K562 (cell line): Measurements from ENCODE around the gene LAMA4. TPM values are rescaled to one million over a fixed set of nuclear protein-coding genes. Genes with fewer than 3 reads are reported as not detected.

Experiments
- ATAC-seq: fragments of 200-7000 bp; cut with Tn5 transposase; 3 replicates; pipeline ENCODE4 v1.9.1; 2020; ENCODE audit warnings: moderate library complexity
- BruUV-seq: library from RNA; stranded (reverse); fragments of 400-500 nt; replicated peaks from 2 replicates; lab custom pipeline; 2021; lab: Mats Ljungman, UMichigan
- CTCF ChIA-PET: fragments of 300-600 bp; formaldehyde crosslinking; extraction: SDS; loops from one replicate; lab custom pipeline; 2021; ENCODE audit warnings: low intra/inter-chr PET ratio; lab: Yijun Ruan, JAX
- POLR2A ChIA-PET: fragments of 300-600, 350-650 bp; sonication (Branson Sonifier 250); formaldehyde crosslinking; extraction: SDS; loops from one replicate; lab custom pipeline; 2021; ENCODE audit warnings: antibody characterized with exemption, inconsistent platforms; lab: Yijun Ruan, JAX
- DNase-seq, 4 experiments: peaks; one replicate each; pipeline versions ENCODE4 v3.0.0 to v3.0.0-alpha.2; 2011 to 2018; ENCODE audit warnings: low spot score in 3 of 4, mixed read lengths in 3 of 4; ENCODE audit errors: extremely low read depth in 1 of 4
- FAIRE-seq: peaks from 2 replicates; lab custom pipeline; 2011; peaks lifted over from hg19 to GRCh38; lab: Jason Lieb, UNC
- H2AFZ ChIP-seq: 2 replicates; pipeline ENCODE4 v1.6.0; 2011; ENCODE audit warnings: low read depth, low read length, control low read depth, inconsistent platforms
- H3K27ac ChIP-seq: fragments of 200-600 bp; 3 replicates; pipeline ENCODE4 v1.8.0; 2011; ENCODE audit warnings: low read depth, mild to moderate bottlenecking, control low read depth, inconsistent platforms, low read length, moderate library complexity, mixed read lengths; ENCODE audit errors: extremely low read depth
- H3K27me3 ChIP-seq, 2 experiments: fragments of 300-600 bp in 1 of 2; 2 replicates in 1 of 2; 3 replicates in 1 of 2; pipeline versions ENCODE4 v1.6.0 to v1.8.0; 2011; ENCODE audit warnings: inconsistent platforms in 2 of 2, low read length in 2 of 2, mild to moderate bottlenecking in 1 of 2, mixed read lengths in 1 of 2, moderate library complexity in 1 of 2; ENCODE audit not compliant: control insufficient read depth in 2 of 2, insufficient read depth in 2 of 2
- H3K36me3 ChIP-seq: fragments of 300-600 bp; 3 replicates; pipeline ENCODE4 v1.8.0; 2011; ENCODE audit warnings: mild to moderate bottlenecking, low read length, inconsistent platforms; ENCODE audit not compliant: control insufficient read depth, insufficient read depth
- H3K4me1 ChIP-seq, 2 experiments: fragments of 200-600 bp in 1 of 2; replicated peaks in 1 of 2; 2 replicates in 1 of 2; 3 replicates in 1 of 2; pipeline versions ENCODE4 v1.5.1 to v1.8.0; 2011; ENCODE audit warnings: inconsistent platforms in 2 of 2, low read length in 2 of 2, mild to moderate bottlenecking in 1 of 2, mixed read lengths in 1 of 2, moderate library complexity in 1 of 2; ENCODE audit not compliant: control insufficient read depth in 2 of 2, insufficient read depth in 2 of 2
- H3K4me2 ChIP-seq: 2 replicates; pipeline ENCODE4 v1.6.1; 2011; ENCODE audit warnings: low read length, control low read depth, inconsistent platforms, mixed read lengths; ENCODE audit not compliant: insufficient read depth
- H3K4me3 ChIP-seq: fragments of 200-600 bp; sonication (generic), shearing (Covaris generic); 2 replicates; pipeline ENCODE4 v1.5.1; 2016; ENCODE audit warnings: control low read depth, inconsistent platforms
- H3K79me2 ChIP-seq: fragments of 200-600 bp; 3 replicates; pipeline ENCODE4 v1.8.0; 2011; ENCODE audit warnings: low read length, inconsistent platforms; ENCODE audit not compliant: control insufficient read depth, insufficient read depth
- H3K9ac ChIP-seq, 2 experiments: 2 replicates each; pipeline versions ENCODE4 v1.6.0 to v1.6.1; 2011; ENCODE audit warnings: low read depth in 2 of 2, low read length in 2 of 2, control low read depth in 1 of 2, inconsistent platforms in 1 of 2, mild to moderate bottlenecking in 1 of 2, mixed read lengths in 1 of 2; ENCODE audit not compliant: insufficient read depth in 1 of 2
- H3K9me1 ChIP-seq: one replicate; pipeline ENCODE4 v1.6.0; 2011; ENCODE audit warnings: inconsistent platforms, mild to moderate bottlenecking, low read length, moderate library complexity; ENCODE audit not compliant: control insufficient read depth, insufficient read depth
- H3K9me3 ChIP-seq: replicated peaks from 2 replicates; pipeline ENCODE4 v1.5.1; 2011; ENCODE audit warnings: low read depth, low read length, inconsistent platforms; ENCODE audit not compliant: control insufficient read depth, insufficient read depth
- H4K20me1 ChIP-seq: replicated peaks from 2 replicates; pipeline ENCODE4 v1.6.1; 2011; ENCODE audit warnings: low read length, inconsistent platforms, mixed read lengths; ENCODE audit not compliant: control insufficient read depth, insufficient read depth
- JUND ChIP-seq, 2 experiments: IDR thresholded peaks; 2 replicates in 1 of 2; 3 replicates in 1 of 2; pipeline ENCODE4 v1.6.1; 2011; ENCODE audit warnings: borderline replicate concordance in 2 of 2, low read depth in 2 of 2, low read length in 2 of 2, improper control_type of control experiment in 1 of 2, missing biosample characterization in 1 of 2, missing genetic modification characterization in 1 of 2, missing genetic modification reagents in 1 of 2
- NFXL1 ChIP-seq: fragments of 450-650 bp; formaldehyde crosslinking; IDR thresholded peaks from 2 replicates; pipeline ENCODE4 v1.4.0; 2021; ENCODE audit warnings: mild to moderate bottlenecking
- POLR2AphosphoS2 ChIP-seq: IDR thresholded peaks from 2 replicates; pipeline ENCODE4 v1.6.1; 2012; ENCODE audit warnings: low read length, improper control_type of control experiment
- POLR2AphosphoS5 ChIP-seq: IDR thresholded peaks from 2 replicates; pipeline ENCODE4 v1.6.1; 2011; ENCODE audit warnings: mild to moderate bottlenecking, low read depth, low read length, moderate library complexity; ENCODE audit not compliant: control insufficient read depth, insufficient read depth
- RCOR1 ChIP-seq, 2 experiments: IDR thresholded peaks; 2 replicates each; pipeline ENCODE4 v1.6.1; 2012; ENCODE audit warnings: low read depth in 2 of 2, low read length in 2 of 2, borderline replicate concordance in 1 of 2, improper control_type of control experiment in 1 of 2
- ZNF212 ChIP-seq: fragments of 450-650 bp; formaldehyde crosslinking; IDR thresholded peaks from 2 replicates; pipeline ENCODE4 v1.4.0; 2020; ENCODE audit warnings: mild to moderate bottlenecking
- ZNF282 ChIP-seq: sonication (generic); formaldehyde crosslinking; IDR thresholded peaks from 2 replicates; pipeline ENCODE4 v1.8.1; 2023; ENCODE audit warnings: missing genetic modification reagents
- ZNF551 ChIP-seq: fragments of 250-450 bp; sonication (Bioruptor Pico); IDR thresholded peaks from 2 replicates; pipeline ENCODE4 v1.5.0; 2021; ENCODE audit warnings: mild to moderate bottlenecking, moderate library complexity
- ZNF561 ChIP-seq: fragments of 450-650 bp; formaldehyde crosslinking; conservative IDR thresholded peaks from 2 replicates; pipeline ENCODE4 v1.4.0; 2020; ENCODE audit warnings: mild to moderate bottlenecking, moderate library complexity
- ZNF75A ChIP-seq: fragments of 450-650 bp; formaldehyde crosslinking; IDR thresholded peaks from 2 replicates; pipeline ENCODE4 v1.4.0; 2020; ENCODE audit warnings: mild to moderate bottlenecking
- in situ Hi-C: fragments of 300-500 bp; cut with MboI; formaldehyde crosslinking; loops from 4 replicates; pipeline ENCODE4 v1.15.0; 2018; ENCODE audit warnings: inconsistent platforms, mixed read lengths
- intact Hi-C: fragments of 100-400 bp; cut with micrococcal nuclease; formaldehyde crosslinking; loops from 2 replicates; pipeline ENCODE4 v1.14.2; 2022
- polyA plus RNA-seq, 8 experiments: library from polyadenylated mRNA; depleted of rRNA in 4 of 8; stranded (reverse) in 5 of 8; unstranded in 3 of 8; fragments of >200 nt; fragmentation: Nextera tagmentation in 2 of 8; fragmentation: Illumina TruSeq in 1 of 8; extraction: Ambion mirVana in 2 of 8; extraction: Trizol in 1 of 8; gene quantifications; 2 replicates each; pipeline versions ENCODE4 v1.2.1 to v1.2.3, GENCODE V29; 2011 to 2014; ENCODE audit warnings: inconsistent platforms in 1 of 8, missing spikeins in 1 of 8
- total RNA-seq, 7 experiments: library from RNA; depleted of rRNA in 6 of 7; stranded (reverse); fragments of >200 nt in 6 of 7; fragmentation: Illumina TruSeq in 2 of 7; extraction: Trizol in 2 of 7; gene quantifications; 2 replicates each; pipeline versions ENCODE4 v1.2.1 to v1.2.3, GENCODE V29; 2011 to 2021; ENCODE audit warnings: low replicate concordance in 1 of 7
- TF ChIP-seq, protein P1 (sequence below): sonication (generic); formaldehyde crosslinking; IDR thresholded peaks from 2 replicates; pipeline ENCODE4 v1.8.0; 2022; ENCODE audit warnings: missing genetic modification reagents, mild to moderate bottlenecking, borderline replicate concordance
- TF ChIP-seq, protein P2 (sequence below): fragments of 200-800 bp; sonication (Bioruptor generic); IDR thresholded peaks from 2 replicates; pipeline ENCODE4 v1.6.1; 2016; ENCODE audit warnings: missing genetic modification characterization, missing compliant biosample characterization
- TF ChIP-seq, protein P3 (sequence below): sonication (generic); formaldehyde crosslinking; IDR thresholded peaks from 2 replicates; pipeline ENCODE4 v1.8.1; 2023; ENCODE audit warnings: mild to moderate bottlenecking, missing genetic modification reagents

Gene LAMA4
- total and polyA plus RNA-seq, 9 of the 15 experiments (the other 6 are each of a cell fraction or from before 2014, with no cell fraction given) = 0.05 to 2.9 (median 0.51) TPM

DNA sequence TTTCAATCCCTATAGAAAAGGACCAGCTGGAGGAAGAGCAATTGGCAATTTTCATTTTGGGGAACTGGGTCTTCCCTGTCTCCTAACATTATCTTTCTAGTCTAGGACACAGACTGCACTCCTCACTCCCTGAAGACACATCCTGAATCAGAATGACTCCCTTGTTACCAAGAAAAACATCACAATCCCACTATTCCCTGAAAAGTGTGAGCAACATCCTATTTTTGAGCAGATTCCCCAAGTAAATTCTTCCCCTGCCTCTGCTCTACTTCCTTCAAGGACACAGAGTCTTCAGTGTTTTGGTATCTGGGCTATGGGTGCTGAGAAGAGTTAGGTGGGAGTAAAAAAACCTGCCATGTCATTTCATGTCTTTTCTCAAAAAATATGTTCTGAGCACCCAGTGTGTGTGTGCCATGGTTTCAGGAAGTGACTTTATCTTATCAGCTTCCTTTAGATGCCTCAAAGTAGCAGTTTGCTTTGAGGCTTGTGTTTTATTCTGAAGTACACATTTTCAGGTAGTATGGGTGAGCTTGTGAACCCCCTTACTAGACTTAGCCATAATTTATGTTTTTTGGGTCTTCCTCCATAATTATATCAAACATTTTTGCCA lies 12.4 kb downstream of the LAMA4 start:
- Histone ChIP-seq H3K9me1 (no peaks in the 10 kb centered on the region), H3K4me1 (no peaks in the 10 kb centered on the region), H3K27ac (no peak overlapping the region), H4K20me1 (no peaks in the 10 kb centered on the region), H3K4me3 (no peak overlapping the region), H3K36me3 (no peaks in the 10 kb centered on the region), H3K79me2 (no peaks in the 10 kb centered on the region), H3K9me3 (no peaks in the 10 kb centered on the region), H2AFZ (no peak overlapping the region), H3K27me3 (no peaks in the 10 kb centered on the region), H3K9ac (no peak overlapping the region), H3K4me2 (no peak overlapping the region)
- POLR2A ChIA-PET = no interaction called here
- intact Hi-C loops (no loop called here), in situ Hi-C loops (no loop called here)
- FAIRE-seq (no peak), DNase-seq (no peak), ATAC-seq (no peak)
- CTCF ChIA-PET = no interaction called here
- no TSS peak for BruUV-seq
- TF ChIP-seq ZNF282 (CRISPR knock-in tag) (no peak), ZNF561 (CRISPR knock-in tag) (no peak), JUND (IDR thresholded peaks at IDR 0.05; ENCODE audit: borderline replicate concordance, low read depth, low read length) (no peak), JUND (tag; IDR thresholded peaks at IDR 0.05; ENCODE audit: borderline replicate concordance, low read depth, low read length) (no peak), NFXL1 (CRISPR knock-in tag) (no peak), RCOR1 (IDR thresholded peaks at IDR 0.05; ENCODE audit: borderline replicate concordance in 1 of 2, low read depth in 2 of 2, low read length in 2 of 2) (no peak), ZNF75A (CRISPR knock-in tag) (no peak), ZNF551 (no peak), ZNF212 (CRISPR knock-in tag) (no peak), POLR2AphosphoS2 (no peak), POLR2AphosphoS5 (no peak)
- TF ChIP-seq, protein P1, sequence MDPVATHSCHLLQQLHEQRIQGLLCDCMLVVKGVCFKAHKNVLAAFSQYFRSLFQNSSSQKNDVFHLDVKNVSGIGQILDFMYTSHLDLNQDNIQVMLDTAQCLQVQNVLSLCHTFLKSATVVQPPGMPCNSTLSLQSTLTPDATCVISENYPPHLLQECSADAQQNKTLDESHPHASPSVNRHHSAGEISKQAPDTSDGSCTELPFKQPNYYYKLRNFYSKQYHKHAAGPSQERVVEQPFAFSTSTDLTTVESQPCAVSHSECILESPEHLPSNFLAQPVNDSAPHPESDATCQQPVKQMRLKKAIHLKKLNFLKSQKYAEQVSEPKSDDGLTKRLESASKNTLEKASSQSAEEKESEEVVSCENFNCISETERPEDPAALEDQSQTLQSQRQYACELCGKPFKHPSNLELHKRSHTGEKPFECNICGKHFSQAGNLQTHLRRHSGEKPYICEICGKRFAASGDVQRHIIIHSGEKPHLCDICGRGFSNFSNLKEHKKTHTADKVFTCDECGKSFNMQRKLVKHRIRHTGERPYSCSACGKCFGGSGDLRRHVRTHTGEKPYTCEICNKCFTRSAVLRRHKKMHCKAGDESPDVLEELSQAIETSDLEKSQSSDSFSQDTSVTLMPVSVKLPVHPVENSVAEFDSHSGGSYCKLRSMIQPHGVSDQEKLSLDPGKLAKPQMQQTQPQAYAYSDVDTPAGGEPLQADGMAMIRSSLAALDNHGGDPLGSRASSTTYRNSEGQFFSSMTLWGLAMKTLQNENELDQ (CRISPR knock-in tag) = no peak
- TF ChIP-seq, protein P2, sequence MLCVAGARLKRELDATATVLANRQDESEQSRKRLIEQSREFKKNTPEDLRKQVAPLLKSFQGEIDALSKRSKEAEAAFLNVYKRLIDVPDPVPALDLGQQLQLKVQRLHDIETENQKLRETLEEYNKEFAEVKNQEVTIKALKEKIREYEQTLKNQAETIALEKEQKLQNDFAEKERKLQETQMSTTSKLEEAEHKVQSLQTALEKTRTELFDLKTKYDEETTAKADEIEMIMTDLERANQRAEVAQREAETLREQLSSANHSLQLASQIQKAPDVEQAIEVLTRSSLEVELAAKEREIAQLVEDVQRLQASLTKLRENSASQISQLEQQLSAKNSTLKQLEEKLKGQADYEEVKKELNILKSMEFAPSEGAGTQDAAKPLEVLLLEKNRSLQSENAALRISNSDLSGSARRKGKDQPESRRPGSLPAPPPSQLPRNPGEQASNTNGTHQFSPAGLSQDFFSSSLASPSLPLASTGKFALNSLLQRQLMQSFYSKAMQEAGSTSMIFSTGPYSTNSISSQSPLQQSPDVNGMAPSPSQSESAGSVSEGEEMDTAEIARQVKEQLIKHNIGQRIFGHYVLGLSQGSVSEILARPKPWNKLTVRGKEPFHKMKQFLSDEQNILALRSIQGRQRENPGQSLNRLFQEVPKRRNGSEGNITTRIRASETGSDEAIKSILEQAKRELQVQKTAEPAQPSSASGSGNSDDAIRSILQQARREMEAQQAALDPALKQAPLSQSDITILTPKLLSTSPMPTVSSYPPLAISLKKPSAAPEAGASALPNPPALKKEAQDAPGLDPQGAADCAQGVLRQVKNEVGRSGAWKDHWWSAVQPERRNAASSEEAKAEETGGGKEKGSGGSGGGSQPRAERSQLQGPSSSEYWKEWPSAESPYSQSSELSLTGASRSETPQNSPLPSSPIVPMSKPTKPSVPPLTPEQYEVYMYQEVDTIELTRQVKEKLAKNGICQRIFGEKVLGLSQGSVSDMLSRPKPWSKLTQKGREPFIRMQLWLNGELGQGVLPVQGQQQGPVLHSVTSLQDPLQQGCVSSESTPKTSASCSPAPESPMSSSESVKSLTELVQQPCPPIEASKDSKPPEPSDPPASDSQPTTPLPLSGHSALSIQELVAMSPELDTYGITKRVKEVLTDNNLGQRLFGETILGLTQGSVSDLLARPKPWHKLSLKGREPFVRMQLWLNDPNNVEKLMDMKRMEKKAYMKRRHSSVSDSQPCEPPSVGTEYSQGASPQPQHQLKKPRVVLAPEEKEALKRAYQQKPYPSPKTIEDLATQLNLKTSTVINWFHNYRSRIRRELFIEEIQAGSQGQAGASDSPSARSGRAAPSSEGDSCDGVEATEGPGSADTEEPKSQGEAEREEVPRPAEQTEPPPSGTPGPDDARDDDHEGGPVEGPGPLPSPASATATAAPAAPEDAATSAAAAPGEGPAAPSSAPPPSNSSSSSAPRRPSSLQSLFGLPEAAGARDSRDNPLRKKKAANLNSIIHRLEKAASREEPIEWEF (CRISPR knock-in tag) = no peak
- TF ChIP-seq, protein P3, sequence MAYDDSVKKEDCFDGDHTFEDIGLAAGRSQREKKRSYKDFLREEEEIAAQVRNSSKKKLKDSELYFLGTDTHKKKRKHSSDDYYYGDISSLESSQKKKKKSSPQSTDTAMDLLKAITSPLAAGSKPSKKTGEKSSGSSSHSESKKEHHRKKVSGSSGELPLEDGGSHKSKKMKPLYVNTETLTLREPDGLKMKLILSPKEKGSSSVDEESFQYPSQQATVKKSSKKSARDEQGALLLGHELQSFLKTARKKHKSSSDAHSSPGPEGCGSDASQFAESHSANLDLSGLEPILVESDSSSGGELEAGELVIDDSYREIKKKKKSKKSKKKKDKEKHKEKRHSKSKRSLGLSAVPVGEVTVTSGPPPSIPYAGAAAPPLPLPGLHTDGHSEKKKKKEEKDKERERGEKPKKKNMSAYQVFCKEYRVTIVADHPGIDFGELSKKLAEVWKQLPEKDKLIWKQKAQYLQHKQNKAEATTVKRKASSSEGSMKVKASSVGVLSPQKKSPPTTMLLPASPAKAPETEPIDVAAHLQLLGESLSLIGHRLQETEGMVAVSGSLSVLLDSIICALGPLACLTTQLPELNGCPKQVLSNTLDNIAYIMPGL (CRISPR knock-in tag) = no peak
